GM18511 (cell line): ENCODE measurements around the gene PRLHR.
"Not testable (repeated sequence)": the region's sequence is repeated elsewhere in the genome, so short reads cannot be mapped to it uniquely, and the experiment has no call there.

ENCODE experiments used
- ATAC-seq: cut with Tn5 transposase; IDR thresholded peaks from one replicate; pipeline ENCODE4 v1.9.1; 2021; ENCODE audit warnings: mild to moderate bottlenecking, moderate library complexity; ENCODE audit not compliant: unreplicated experiment

PRLHR gene

DNA sequence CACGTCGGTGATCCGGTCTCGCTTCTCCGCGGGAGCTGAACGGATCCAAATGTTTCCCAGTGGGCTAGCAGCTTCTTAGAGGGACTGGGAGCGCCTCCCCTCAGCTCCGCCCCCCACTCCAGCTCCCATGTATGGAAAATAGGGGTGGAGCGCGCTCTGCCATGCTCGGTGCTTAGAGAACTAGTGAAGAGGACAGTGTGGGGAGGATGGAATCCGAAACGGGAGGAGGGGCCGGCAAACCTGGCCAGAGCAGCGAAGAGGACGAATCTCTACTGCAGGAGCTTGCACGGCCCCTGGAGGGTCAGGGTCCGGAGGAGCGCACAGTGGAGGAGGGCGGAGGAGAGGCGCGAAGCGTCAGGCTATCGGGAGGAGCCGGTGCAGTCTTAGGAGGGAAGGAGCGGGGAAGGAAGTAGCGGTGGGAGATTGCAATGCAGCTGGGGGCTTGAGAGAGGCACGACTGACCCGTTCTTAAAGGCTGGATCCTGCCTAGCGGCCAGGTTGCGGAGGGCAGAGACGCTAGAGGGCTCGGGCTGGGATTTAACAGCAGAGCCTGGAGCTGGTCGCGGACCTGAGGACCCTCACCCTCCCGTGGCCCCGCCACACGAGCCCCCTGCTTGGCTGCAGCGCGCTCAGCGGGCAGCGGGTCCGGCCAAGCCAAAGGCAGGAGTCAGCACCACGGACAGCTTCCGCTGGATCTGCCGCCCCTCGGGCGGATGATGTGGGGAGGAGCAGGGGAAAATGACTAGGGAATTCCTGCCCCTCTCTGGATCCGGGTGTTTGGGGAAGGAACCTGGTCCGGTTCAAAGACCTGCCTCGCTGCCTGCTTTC lies at the start of gene PRLHR:
PRLHR (minus strand) TSS at position 51 of the 828 bp plus-strand sequence. CDS start 404 bp downstream, outside the sequence.
- ATAC-seq, result no peak

GRCh38 chr10:118642228-118642627 lies 46.8 kb upstream of the PRLHR start:
- no peak for ATAC-seq

DNA sequence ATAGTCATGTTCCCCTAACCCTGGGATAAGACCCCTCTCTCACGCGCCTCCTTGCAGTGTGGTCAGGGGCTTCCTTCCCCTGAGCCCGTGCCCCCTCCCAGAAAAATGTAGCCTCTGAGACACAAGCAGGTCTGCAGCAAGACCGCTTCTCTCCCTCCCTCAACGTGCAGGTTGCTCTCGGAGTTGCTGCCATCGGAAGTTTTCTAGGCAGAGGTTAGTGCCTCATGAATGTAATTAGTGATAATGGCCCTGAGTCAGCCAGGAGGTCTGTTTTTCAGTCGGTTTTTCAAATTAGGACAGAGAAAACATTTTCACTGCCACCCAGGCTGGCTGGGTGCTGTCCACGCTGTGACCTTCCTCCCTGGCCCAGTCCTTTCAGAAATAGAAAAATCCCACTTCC lies 43.2 kb upstream of the PRLHR start:
- ATAC-seq, result no peak

GRCh38 chr10:118635674-118636402 lies 40.4 kb upstream of the PRLHR start:
- ATAC-seq, result no peak

DNA sequence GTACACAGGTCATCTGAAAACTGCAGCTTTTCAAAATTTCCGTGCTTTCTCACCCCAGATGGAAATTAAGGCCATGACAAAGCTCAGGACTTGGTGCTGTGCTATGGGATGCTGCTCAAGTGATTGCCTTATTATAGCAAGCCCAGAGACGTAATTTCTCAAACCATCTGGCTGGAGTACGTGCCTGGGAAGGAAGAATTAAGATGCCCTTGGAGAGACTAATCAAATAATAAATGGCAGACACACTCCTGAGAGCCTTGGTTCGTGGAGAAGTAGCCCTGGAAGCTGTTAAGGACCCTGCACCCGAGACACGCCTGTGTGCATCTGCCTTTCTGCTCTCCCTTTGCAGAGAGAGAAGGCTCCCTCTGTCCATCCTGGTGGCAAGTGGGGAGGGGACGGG lies 38.3 kb upstream of the PRLHR start:
- ATAC-seq, result no peak

GRCh38 chr10:118629211-118629610 lies 33.8 kb upstream of the PRLHR start:
- ATAC-seq, result no peak

GRCh38 chr10:118628397-118628796 lies 32.9 kb upstream of the PRLHR start:
- no peak for ATAC-seq

- no peak for ATAC-seq
Observed at GRCh38 chr10:118626953-118627352, 31.5 kb upstream of the PRLHR start.

DNA sequence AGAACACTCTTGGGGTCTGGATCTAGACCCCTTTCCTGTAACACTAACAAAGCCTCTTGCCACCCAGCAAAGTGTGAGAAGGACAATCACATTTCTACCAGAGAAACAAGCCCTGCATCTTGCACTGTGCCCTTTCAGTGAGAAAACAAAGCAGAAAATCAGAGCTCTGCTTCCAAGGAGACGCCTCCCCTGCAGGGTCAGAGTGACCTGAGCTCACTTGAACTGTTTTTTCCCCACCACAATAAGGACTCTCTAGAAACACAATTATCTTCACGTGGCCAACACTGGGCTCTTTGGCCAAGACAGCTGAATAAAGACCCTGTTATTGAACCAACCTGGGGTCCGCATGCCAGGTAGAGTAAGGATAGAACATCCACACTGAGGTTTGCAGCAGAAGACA lies 30.1 kb upstream of the PRLHR start:
- no peak for ATAC-seq

- ATAC-seq, result no peak
Observed at GRCh38 chr10:118624747-118625146, 29.3 kb upstream of the PRLHR start.

- no peak for ATAC-seq
Observed at GRCh38 chr10:118621304-118621942, 26.0 kb upstream of the PRLHR start.

- ATAC-seq, result not testable (repeated sequence)
Observed at GRCh38 chr10:118613863-118614262, 18.4 kb upstream of the PRLHR start.

- ATAC-seq, result no peak
Observed at GRCh38 chr10:118610577-118610976, 15.1 kb upstream of the PRLHR start.

DNA sequence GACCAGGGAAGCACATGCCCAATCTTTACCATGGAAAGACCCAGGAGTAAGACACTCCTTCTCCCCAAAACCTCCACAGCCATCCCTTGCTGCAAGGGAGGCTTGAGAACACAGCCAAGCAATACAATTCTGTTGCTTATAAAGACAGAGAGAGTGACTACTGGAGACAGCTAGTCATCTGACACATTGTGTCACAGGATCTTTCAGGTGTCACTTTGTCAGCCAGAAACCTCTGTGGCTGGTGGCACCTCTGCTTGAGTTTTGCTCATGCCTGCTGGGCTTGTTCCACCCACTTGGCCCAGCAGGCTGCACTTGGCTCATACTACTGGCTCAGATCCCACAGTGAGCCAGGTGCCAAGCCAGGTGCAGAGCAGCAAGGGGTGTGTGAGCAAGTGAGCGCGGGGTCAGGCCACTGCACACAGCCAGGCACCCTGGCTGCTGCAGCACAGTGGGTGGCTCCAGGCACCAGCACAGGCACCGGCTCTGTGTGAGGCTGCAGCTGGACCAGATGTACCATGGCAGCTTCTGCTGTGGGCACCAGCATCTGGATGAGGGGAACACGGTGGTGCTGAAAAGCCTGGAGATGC lies 12.4 kb upstream of the PRLHR start:
- no peak for ATAC-seq

GRCh38 chr10:118605694-118606093 lies 10.2 kb upstream of the PRLHR start:
- no peak for ATAC-seq

DNA sequence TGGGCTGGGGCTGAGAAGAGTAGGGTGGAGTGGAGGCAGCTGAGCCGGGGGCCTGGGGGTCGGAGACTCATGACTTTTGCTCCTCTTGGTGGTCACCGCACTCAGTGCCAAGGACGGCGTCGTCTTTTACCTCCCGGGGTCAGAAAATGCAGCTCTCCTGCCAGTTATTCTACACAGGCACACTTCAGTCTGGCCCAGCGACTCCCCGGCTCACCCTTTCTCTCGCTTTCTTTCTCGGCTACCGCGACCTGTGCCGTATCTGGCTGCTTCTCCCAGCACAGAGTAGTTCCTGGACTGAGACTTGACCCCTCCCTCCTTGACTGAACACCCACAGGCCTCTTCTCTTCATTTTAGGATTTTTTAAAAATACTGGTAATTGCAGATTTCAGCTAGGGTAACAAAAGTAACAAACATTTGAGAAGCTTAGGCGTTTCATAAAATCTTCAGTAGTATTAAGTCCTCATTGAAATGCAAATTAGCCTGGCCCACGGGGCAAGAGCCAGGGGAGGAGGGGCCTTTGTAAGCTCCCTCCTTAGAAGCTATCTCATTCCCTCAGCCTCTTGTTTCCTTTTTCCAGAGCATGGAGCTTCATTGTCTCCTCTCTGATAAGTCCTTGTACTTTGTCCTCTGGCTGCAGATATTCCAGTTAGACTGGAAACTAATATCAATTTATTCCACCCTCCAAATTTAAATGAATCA lies 1.1 kb upstream of the PRLHR start:
- ATAC-seq, result no peak

DNA sequence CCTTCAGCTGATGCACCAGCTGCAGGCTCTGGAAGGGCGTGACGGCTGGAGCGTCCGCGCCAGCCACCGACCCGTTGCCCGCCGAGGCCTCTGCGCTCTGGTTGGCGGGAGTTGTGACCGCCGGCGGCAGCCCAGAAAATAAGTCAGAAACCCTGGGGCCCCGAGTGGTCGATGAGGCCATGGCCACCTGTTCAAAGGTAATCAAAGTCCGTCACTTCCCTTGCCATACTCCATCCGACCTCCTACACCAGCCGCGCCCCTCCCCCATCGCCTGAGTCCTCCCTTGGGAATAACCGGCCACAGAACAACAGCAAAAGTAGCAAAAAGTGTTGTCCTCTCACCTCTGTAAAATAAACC lies 406 bp downstream of the PRLHR start:
- no peak for ATAC-seq

GRCh38 chr10:118594392-118595063 lies 920 bp downstream of the PRLHR start:
- no peak for ATAC-seq

GRCh38 chr10:118592675-118593330 lies 2.6 kb downstream of the PRLHR start:
- ATAC-seq, result no peak

GRCh38 chr10:118590334-118590733 lies 5.1 kb downstream of the PRLHR start:
- no peak for ATAC-seq
